Measurements from ENCODE around the gene TCP11L2. TPM values are rescaled to one million over a fixed set of nuclear protein-coding genes. Genes with fewer than 3 reads are reported as not detected.

TCP11L2 gene
- total and polyA plus RNA-seq, 9 of the 15 experiments (the other 6 are each of a cell fraction or from before 2014, with no cell fraction given), result 0.39 to 4.5 (median 1.3) TPM

GRCh38 chr12:106305376-106305775 is 2.8 kb downstream of the TCP11L2 start:
- no TSS peak for BruUV-seq (replicated peaks)
- ChIA-PET POLR2A (interaction anchor here (0.8 to 1.0 kb wide), 2 partner anchors 21 to 70 kb away, joined by 3 read pairs; no protein-coding TSS in a partner anchor), CTCF (ENCODE audit: low intra/inter-chr PET ratio) (no interaction called here)
- Histone ChIP-seq H3K27ac (ENCODE audit: extremely low read depth, low read depth, low read length) (no peak overlapping the region), H3K9ac (ENCODE audit: insufficient read depth in 1 of 2, low read depth in 2 of 2, low read length in 2 of 2) (no peak overlapping the region), H3K9me3 (replicated peaks; ENCODE audit: control insufficient read depth, insufficient read depth, low read depth, low read length) (no peaks in the 10 kb centered on the region), H4K20me1 (replicated peaks; ENCODE audit: control insufficient read depth, insufficient read depth, low read length) (no peaks in the 10 kb centered on the region), H2AFZ (ENCODE audit: low read depth, low read length) (no peak overlapping the region), H3K36me3 (ENCODE audit: control insufficient read depth, insufficient read depth, low read length) (no peaks in the 10 kb centered on the region), H3K27me3 (ENCODE audit: control insufficient read depth in 2 of 2, insufficient read depth in 2 of 2, low read length in 2 of 2) (peaks cover 5 to 7% of the 10 kb centered on the region in 2 experiments; a peak in 1 of 5 replicates), H3K4me1 (replicated peaks in 1 of 2; ENCODE audit: control insufficient read depth in 2 of 2, insufficient read depth in 2 of 2, low read length in 2 of 2) (peaks cover 19 to 22% of the 10 kb centered on the region in 2 experiments; a peak in 4 of 5 replicates), H3K4me3 (no peak overlapping the region), H3K79me2 (ENCODE audit: control insufficient read depth, insufficient read depth, low read length) (no peaks in the 10 kb centered on the region), H3K4me2 (ENCODE audit: insufficient read depth, low read length) (no peak overlapping the region), H3K9me1 (ENCODE audit: control insufficient read depth, insufficient read depth, low read length) (no peaks in the 10 kb centered on the region)
- no peak for FAIRE-seq
- in situ Hi-C loops (cut with MboI), result no loop called here
- 40% methylated on average over 5 of the region's 5 CpGs for WGBS (ENCODE audit: insufficient coverage, low coverage, missing lambda C conversion rate)
- ATAC-seq, result no peak
- TF ChIP-seq XRCC5 (IDR thresholded peaks at IDR 0.05; ENCODE audit: low read depth, low read length) (no peak), YY1 (IDR thresholded peaks at IDR 0.05; ENCODE audit: borderline replicate concordance in 1 of 3, control insufficient read depth in 1 of 3, extremely low read depth in 1 of 3, insufficient read depth in 3 of 3, insufficient read length in 1 of 3, insufficient replicate concordance in 2 of 3, low read depth in 1 of 3, low read length in 2 of 3) (no peak), ZNF518B (CRISPR knock-in tag; IDR thresholded peaks at IDR 0.05) (no peak)
- no peak for DNase-seq (ENCODE audit: extremely low read depth in 1 of 4, low spot score in 3 of 4)
- intact Hi-C loops (cut with micrococcal nuclease), result no loop called here
